Bronchial epithelial cell (primary cell): ENCODE data around the gene ZSWIM8. TPM values are rescaled to one million over a fixed set of nuclear protein-coding genes. Genes with fewer than 3 reads are reported as not detected.
A peak's percentile ranks its signal among the peaks of the same experiment; 100 is the strongest.

ENCODE experiments used
- DNase-seq: peaks from one replicate; pipeline ENCODE4 v3.0.0-alpha.2; 2010; ENCODE audit warnings: low read depth
- FAIRE-seq: peaks from 2 replicates; lab custom pipeline; 2011; peaks lifted over from hg19 to GRCh38; lab: Jason Lieb, UNC
- H3K27me3 ChIP-seq: 2 replicates; pipeline ENCODE4 v1.5.1; 2011; ENCODE audit warnings: low read length; ENCODE audit not compliant: control insufficient read depth, insufficient read depth
- H3K36me3 ChIP-seq: 2 replicates; pipeline ENCODE4 v1.5.1; 2011; ENCODE audit warnings: low read length; ENCODE audit not compliant: control insufficient read depth, insufficient read depth
- H3K4me3 ChIP-seq: 2 replicates; pipeline ENCODE4 v1.5.1; 2011; ENCODE audit warnings: mild to moderate bottlenecking, low read depth, low read length, control low read depth
- total RNA-seq: library from RNA; depleted of rRNA; stranded (reverse); fragments of >200 nt; gene quantifications from 2 replicates; pipeline ENCODE4 v1.2.1, GENCODE V29; 2014
- TF ChIP-seq, protein P1 (sequence below): IDR thresholded peaks from 2 replicates; pipeline ENCODE4 v1.5.1; 2011; ENCODE audit warnings: mild to moderate bottlenecking, moderate library complexity, low read length, control low read depth, inconsistent platforms; ENCODE audit not compliant: insufficient read depth, severe bottlenecking

Gene ZSWIM8
- total RNA-seq, 1 donor from 2014 or later = 27.1 TPM

DNA sequence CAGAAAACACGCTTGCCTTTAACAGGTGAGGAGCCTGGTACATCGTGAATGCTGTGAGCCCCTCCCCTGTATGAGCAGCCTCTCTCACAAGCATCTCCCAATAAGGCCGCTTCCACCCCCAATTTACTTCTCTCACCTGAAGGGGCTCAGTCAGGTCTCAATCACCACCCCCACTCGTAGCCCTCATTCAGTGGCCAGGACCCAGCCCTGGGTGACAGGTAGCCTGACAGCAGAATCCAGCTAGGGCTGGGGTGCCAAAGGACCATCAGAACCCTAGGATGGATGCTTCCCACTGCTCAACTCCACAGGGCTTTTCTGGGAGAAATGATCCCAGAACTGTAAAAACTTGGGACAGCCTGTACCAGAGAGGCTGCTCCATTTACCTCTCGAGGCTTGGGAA is 32.4 kb downstream of the ZSWIM8 start:
- H3K27me3 ChIP-seq = no peaks in the 10 kb centered on the region
- peaks cover 1% of the 10 kb centered on the region for H3K36me3 ChIP-seq
- no peak overlapping the region for H3K4me3 ChIP-seq
- TF ChIP-seq, protein P1, sequence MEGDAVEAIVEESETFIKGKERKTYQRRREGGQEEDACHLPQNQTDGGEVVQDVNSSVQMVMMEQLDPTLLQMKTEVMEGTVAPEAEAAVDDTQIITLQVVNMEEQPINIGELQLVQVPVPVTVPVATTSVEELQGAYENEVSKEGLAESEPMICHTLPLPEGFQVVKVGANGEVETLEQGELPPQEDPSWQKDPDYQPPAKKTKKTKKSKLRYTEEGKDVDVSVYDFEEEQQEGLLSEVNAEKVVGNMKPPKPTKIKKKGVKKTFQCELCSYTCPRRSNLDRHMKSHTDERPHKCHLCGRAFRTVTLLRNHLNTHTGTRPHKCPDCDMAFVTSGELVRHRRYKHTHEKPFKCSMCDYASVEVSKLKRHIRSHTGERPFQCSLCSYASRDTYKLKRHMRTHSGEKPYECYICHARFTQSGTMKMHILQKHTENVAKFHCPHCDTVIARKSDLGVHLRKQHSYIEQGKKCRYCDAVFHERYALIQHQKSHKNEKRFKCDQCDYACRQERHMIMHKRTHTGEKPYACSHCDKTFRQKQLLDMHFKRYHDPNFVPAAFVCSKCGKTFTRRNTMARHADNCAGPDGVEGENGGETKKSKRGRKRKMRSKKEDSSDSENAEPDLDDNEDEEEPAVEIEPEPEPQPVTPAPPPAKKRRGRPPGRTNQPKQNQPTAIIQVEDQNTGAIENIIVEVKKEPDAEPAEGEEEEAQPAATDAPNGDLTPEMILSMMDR = no peak
- DNase-seq = no peak
- FAIRE-seq = no peak

DNA sequence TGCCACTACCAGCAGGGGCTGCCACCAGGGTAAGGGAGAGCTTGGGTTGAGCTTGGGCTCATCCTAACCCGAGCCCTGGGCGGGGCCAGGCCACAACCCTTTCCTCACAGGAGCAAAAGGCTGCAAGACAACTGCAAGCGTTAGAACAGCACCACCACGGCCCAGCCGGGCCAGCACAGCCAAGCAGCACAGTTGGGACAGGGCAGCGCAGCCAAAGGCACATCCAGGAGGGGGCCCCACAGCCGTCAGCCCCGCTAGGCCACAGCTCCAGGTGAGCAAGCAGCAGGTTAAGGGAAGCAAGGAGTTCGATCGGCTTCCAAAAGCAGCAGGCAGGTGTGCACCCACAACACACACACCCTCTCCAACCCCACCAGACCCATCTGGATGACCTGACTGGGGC is 33.0 kb downstream of the ZSWIM8 start:
- FAIRE-seq (no peak), DNase-seq (no peak)
- H3K36me3 ChIP-seq = peaks cover 1% of the 10 kb centered on the region

DNA sequence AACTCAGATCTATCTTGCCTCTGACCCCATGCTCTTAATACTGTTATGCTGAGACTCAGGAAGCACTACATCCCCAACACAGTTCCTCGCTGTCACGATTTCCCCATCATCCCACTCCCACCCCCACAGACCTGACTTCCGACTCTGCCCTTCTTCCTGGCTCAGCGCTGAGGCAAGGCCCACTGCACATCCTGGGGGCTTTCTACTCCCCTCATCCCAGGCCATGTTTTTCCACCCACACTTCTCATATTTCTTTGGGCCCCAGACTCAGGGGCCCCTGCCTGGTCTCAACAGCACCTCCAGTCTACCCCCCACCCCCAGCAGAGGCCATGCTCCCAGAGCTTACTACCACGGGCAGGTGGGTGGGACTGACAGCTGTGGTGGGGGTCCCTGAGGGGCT is 33.7 kb downstream of the ZSWIM8 start:
- no peak for FAIRE-seq
- TF ChIP-seq, protein P1 = no peak
- Histone ChIP-seq H3K36me3 (peaks cover 3% of the 10 kb centered on the region), H3K27me3 (no peaks in the 10 kb centered on the region), H3K4me3 (no peak overlapping the region)
- no peak for DNase-seq

More for the DNA sequence above, 33.0 kb downstream of the ZSWIM8 start:
- H3K4me3 ChIP-seq = no peak overlapping the region
- TF ChIP-seq, protein P1 = no peak
- no peaks in the 10 kb centered on the region for H3K27me3 ChIP-seq

DNA sequence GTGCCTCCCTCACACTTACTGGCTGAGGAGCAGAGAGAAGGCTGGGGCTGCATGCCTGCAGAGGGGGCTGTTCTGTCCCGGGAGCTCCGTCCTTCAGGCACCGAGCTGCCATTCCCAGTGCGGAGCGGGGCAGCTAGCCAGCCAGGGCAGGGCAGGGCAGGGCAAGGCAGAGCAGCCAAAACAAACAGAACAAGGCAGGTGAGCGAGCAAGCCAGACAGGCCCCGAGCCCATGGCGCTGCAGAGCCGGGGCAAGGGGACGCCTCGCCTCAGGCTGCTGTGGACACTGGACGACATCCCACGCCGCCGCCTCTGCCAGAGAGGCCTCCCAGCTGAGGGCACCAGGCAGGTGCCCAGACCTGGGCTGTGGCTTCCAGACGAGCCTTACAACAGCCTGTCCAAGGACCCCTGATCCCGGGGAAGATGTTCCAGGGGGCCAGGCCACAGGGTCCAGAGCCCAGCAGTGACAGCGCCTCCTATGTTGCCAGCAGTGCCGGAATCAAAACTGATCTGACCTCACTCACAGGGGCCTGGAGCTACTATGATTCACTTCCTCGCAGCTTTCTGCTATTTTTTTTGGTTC is 34.2 kb downstream of the ZSWIM8 start:
- TF ChIP-seq, protein P1 = peak; percentile 43
- DNase-seq (peak; percentile 53), FAIRE-seq (no peak)
- Histone ChIP-seq H3K27me3 (no peaks in the 10 kb centered on the region), H3K4me3 (no peak overlapping the region), H3K36me3 (peaks cover 4% of the 10 kb centered on the region)

DNA sequence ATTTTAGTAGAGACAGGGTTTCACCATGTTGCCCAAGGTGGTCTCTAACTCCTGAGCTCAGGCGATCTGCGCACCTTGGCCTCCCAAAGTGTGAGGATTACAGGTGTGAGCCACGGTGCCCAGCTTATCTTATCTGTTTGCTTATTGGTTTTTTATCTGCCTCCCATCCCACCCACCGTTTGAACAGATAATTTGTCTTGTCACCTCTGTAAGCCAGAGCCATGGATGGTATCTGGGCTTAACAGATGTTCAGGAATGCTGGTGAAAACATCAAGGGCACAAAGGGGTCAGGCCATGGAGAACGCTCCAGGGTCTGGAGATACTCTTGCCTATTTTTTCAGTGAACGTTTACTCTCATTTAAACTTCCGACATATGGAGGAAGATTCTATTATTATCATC is 38.0 kb downstream of the ZSWIM8 start:
- TF ChIP-seq, protein P1 = no peak
- no peak for FAIRE-seq
- Histone ChIP-seq H3K27me3 (no peaks in the 10 kb centered on the region), H3K36me3 (peaks cover 7% of the 10 kb centered on the region), H3K4me3 (no peak overlapping the region)
- DNase-seq = no peak

DNA sequence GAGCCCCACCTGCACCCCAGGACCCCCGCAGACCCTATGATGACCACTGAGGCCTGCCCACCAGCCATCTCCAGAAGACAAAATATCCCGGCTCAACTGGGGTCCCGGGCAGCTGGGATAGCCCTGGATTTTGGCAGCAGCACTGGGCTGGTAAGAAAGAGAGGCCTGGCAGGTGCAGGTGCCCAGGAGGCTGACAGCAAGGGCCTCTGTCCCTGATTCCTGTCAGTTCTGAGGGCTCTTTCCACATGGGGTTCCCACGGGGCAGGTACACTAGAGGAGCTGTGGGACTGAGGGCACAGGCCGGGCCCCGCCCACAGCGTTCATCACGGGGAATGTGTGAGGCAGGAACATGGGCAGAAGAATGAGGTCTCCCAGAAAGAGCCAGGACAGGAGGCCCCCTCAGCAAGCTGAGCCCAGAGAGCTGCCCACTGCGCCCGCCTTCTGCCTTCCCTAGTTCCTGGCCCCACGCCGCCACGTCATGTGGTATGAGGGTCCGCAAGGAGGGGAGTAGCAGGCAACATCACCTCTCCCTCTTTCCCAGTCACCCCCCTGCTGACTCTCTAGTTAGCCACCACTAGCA is 38.8 kb downstream of the ZSWIM8 start:
- TF ChIP-seq, protein P1 = no peak
- Histone ChIP-seq H3K36me3 (peaks cover 7% of the 10 kb centered on the region), H3K4me3 (no peak overlapping the region), H3K27me3 (no peaks in the 10 kb centered on the region)
- FAIRE-seq = no peak
- DNase-seq = no peak
